OCI-LY3 (cell line): ENCODE data around the gene AACS.
"Not testable (repeated sequence)": the region's sequence is repeated elsewhere in the genome, so short reads cannot be mapped to it uniquely, and the experiment has no call there.

ENCODE experiments used
- CTCF ChIP-seq: fragments of 200-600, 300-600 bp; sonication (generic); IDR thresholded peaks from 2 replicates; pipeline ENCODE4 v1.5.1; 2014; ENCODE audit warnings: antibody characterized with exemption, low read length, low read depth
- EZH2phosphoT487 ChIP-seq: fragments of 200-600 bp; shearing (Covaris generic); IDR thresholded peaks from 2 replicates; pipeline ENCODE4 v1.6.1; 2018; ENCODE audit warnings: antibody characterized with exemption, mixed run types, low read depth

- TF ChIP-seq CTCF, EZH2phosphoT487: not testable (repeated sequence)
Observed at GRCh38 chr12:125031471-125031870, 33.8 kb upstream of the AACS start.
